SKM-1 treated with dmso at 0.1 percent for 144 hours (cell line): ENCODE results near the gene PM20D1.

Experiments
- DNase-seq: peaks from one replicate; lab custom pipeline; 2025; ENCODE audit not compliant: unreplicated experiment; lab: John Stamatoyannopoulos, UW

Gene PM20D1

DNA sequence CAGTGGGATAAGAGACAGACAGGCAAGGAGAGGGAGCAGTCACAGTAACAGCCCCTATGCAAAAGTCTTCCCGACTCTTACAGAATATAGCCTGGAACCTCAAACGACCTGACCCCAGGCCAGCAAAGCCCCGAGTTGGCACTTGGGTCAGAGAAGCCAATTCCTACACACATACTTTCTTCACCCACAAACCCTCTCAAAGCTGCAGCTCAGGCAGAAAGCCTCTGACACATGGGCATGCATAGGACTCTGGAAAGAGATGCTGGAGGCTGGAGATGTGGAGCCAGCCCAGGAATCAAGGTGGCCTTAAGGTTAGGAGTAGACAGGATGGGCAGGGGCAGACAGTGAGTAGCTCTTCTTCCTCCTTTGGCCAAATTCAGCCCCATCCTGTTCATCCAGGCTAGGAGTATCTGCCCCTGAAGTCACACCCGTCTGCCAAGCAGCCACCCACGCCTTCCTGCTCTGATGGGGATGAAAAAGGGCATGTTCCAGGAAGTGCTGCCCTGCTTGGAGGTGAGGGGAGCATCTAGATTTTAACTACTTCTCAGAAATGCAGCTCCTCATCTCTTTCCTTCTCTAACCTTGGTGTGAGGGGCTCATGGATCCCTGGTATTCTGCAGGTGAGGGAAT is 44.7 kb downstream of the PM20D1 start:
- DNase-seq: no peak

DNA sequence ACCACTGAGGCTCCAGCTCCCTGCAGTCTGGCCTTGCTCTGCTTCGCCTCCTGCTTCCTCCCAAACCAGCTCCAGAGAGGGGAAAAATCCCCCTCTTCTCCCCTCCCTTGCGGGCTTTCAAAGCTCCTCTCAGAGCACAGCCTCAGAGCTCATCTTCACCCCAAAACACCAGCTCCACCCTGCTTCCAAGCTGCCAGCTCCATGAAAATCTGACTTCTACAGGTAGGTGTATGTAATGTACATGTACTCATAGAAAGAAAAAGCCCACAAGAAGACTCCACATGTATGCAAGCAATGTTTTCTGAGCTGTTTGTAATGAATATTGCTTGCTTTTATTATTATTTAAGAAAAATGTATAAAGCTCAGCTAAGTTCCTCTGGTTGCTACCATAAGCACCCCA is 45.3 kb downstream of the PM20D1 start:
- DNase-seq: no peak

DNA sequence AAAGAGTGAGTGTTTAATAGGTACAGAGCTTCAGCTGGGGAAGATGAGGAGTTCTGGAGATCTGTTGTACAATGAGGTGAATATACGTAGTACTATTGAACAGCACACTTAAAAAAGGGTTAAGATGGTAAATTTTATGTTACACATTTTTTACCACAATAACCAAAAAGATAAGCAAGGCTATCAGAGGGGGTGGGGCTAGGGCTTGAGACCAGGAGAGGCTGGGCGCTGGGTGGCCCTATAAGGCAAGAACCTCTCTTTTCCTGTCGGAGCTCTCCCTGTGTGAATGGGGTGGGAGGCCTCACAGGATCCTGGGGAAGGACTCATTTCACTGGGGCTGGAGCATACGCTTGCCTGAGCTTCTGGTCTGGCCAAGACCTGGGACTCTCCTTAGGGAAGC is 45.9 kb downstream of the PM20D1 start:
- no peak for DNase-seq

DNA sequence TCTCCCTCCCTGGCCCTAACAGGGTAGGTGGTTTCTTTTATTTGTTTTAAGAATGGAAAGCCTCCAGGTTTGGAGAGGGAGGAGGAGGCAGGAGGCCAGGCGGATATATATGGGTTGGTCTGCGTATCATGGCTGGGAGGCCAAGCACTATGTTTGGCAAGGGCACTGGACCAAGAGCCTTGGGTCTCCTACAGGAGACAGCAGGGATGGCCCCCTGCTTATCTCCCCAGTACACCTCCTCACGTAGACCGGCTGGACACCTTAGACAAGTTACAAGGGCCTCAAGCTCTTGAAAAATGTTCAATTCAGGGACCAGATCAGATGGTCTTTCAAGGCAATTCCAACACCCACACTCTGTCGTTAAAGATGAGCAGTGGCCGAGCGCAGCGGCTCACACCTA is 47.9 kb downstream of the PM20D1 start:
- no peak for DNase-seq

DNA sequence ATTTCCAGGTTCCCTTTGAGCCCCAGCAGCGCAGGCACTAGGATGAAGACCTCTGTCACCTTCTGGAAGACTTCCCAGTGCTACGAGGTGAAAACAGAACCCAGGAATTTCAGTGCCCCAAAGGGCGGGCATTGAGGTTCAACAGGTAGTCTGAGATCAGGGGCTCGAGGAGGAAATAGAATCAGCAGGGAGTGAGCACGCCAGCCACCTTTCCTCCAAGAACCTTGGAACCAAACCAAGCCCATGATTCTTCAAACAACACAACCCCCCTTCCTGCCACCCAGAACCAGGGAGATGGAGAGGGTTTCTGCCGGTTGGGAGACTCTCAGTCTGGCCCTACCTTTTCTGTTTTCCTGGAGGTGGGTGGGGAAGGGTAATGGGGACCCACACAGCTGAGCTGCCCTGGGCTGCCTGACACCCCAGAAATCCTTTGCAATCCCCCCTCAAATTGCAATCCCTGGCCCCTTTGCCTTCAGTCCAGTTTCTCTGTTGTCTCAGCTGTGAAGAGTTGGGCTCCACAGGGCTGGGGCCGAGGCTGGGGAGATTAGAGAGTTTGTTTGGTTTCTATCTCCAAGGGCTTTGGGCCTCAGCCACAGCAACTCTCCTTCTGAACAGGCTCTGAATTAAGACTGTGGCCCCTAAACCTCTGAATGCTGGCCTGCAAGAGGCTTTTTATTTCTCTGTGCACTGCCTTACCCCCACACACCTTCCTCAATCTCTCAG is 48.8 kb downstream of the PM20D1 start:
- no peak for DNase-seq

DNA sequence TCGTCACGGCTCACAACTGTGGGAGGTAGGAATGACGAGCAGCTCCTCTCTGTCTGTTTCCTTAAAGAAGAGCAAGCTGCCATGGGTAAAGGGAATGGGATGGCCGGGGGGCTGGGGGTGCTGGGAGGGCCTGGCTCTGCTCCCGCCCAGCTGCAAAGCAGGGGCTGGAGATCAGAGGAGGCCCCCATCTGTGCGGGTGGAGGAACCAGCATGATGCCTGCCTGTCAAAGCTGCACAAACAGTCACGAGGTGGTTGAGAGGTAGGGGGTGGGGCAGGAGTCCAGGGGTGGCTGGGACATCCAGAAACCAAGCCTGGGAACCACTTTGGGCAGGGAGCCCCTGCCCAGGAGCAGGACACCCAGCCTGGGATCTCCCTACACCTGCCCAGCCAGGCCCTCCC is 49.5 kb downstream of the PM20D1 start:
- DNase-seq: no peak

DNA sequence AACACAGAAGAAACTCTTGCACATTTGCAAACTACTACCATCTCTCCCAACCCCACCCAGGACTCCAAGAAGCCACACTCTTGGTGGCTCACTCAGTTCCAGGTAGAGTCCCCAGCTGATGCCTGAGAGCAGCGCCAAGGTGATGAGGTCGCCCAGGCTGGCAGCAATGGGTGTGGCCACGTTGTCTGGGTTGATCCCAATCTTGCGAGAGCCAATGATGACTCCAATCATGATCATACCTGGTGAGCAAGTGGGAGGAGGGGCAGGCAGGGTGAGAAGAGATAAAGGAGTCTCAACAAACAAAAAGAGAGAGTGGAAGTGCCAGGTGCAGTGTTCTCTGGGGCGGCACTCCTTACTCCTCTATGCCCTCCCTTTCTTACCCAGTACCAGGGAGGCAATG is 51.4 kb downstream of the PM20D1 start:
- no peak for DNase-seq

DNA sequence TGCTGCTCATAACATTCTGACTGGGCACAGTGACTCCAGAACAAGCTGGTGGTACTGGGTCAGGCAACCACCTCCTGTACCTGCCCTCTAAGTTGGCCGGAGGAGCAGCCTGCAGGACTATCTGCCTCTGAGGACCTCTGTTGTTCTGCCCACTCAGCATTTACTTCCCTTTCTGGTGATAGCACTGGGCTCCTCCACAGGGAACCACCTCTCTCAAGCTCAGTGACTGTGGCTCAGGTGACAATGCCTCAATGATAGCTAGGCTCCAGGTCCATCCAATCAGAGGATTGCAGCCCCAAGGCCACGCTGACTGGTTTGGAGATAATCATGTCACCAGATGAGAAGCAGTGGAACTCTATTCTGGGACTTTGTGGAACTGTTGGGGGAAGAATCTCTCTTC is 52.8 kb downstream of the PM20D1 start:
- DNase-seq: no peak

DNA sequence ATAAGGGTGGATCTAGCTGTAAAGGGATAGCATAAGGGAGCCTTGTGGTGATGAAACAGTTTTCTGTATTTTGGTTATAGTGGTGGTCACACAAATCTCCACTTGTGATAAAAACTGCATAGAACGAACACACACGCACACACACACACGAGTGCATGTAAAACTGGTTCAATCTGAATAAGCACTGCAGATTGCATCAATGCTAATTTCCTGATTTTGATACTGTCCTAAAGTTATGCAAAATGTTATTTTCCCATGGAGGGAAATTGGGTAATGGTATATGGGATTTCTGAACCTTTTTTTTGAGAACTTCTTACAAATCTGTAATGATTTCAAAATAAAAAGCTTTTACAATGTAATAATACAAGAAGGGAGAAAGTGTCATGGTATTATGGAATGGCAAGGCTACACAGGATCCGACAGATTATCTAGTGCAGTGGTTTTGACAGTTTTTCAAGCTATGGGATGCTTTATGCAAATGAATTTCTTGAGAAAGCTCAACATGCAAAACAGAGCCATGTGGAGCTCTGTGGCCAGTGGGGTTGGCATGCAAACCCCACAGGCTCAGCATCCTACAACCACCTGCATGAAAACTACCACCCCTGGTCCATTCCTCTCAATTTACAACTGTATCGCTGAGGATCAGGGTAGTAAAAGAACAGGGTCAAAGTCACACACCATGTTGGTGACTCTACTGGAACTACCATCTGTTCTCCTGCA is 55.8 kb downstream of the PM20D1 start:
- DNase-seq: no peak

DNA sequence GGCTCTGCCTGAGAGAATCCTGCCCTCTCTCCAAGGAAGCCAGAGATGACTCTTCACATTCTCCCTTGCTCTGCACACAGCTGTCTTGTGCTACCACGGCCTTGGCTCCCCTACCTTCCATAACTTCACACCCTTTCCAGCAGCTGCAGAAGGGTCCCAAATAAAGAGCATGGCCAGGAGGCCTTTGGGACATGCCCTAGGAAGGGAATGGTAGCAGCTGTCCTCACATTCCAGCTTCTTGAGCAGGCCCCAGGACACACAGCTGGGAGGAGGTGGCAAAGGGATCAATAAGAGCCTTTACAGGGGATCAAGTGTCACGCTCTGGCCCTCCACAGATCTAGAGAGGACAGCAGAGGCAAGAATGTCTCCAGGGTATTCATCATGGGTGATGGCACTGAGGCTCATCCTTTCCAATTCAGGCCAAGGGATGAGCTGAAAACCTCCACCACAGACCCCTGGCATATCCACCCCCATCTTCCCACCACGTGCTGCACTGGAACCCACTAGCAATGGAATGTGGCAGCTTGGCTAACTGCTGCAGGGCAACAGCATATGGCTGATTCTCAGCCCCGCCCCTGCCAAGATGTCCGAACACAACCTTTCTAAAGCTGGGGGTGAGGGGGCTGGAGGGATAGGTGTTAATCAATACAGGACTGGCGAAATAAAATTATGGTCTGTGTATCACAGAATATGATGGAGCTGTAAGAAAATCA is 56.8 kb downstream of the PM20D1 start:
- DNase-seq: no peak

DNA sequence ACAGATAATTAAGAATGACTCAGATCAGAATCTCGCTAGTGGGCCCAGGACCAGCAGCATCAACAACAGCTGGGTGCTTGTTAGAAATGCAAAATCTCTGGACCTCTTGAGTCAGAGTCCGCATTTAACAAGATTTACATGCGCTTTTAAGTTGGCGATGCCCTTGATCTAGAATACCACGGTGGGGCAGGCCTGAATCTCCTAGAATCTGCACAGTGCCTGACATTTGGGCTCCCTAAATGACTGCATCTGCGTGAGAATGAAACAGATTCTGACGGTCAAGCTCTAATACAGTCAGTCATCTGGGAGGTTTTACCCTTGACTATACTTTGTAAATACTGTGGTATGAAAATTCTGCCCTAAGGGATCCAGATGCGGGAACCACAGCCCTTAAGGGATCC is 57.5 kb downstream of the PM20D1 start:
- DNase-seq: no peak

DNA sequence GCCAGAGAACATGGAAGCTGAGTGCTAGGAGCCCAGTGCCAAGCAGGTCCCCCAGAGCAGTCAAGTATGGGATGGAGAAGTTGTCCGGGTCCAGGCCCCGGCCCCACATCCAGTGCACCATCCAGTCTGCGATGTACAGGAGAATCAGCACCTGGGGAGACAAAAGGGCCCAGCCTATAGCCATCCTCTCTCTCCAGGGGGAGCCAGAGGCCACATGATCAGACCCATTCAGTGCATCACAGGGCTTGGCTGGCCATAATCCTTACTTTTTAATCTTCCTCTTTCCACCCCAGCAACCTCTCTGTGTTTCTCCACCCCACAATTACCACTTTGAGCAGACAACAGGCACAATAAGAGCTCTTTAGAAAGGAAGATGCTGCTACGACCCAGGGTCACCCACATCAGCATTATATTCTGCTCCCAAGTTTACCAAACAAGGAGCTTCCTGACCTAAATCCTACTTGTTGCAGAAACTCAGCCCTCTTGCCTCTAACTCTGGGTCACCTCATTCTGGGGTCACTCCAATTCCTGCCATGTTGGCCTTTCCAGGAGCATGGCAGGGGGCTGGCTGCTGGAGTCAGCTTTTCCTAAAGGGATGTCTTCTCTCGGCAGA is 58.3 kb downstream of the PM20D1 start:
- DNase-seq: peak; percentile 80

DNA sequence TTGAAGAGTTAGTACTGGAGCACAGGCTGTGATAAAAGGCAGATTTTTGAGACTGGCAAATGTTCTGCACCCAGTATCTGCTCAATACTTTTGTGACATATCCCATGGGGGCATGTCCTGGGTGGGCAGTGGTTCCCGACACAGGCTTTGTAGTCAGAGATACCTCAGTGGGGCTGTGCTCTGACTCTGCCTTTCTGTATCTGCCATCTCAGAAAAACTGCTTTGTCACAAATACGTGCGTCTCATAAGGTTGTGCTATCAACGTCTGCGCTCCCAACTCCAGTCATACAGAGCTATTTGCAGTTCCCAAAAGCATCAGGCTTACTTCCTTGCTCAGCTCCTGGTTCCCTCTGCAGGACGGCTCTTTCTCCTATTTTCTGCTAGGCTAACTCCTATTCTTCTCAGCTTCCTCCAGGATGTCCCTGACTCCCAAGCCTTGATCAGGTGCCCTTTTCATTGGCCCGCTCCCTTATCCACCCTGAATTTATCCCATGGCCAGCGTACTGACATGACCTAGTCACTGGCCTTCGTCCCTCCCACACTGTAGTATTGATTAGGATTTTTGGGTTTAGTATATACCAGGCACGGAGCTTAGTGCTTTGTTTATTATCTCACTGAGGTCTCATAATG is 62.5 kb downstream of the PM20D1 start:
- no peak for DNase-seq

DNA sequence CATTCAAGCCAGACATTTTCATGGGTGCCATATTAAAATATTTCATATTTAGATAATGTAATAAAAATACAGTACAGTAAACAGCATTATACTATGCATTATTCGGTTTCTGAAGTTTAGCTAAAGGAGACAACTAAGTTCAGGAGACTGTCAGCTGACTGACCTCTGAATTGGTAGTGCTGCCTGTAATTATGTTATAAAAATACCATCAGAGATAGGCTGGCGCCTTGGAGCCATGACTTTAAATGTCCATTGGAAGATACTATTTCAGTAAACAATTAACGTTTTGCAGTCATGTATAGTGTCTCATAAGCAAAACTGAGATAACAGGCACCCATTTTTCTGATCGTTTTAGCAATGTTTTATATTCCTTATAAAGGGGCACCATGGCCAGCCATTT is 63.3 kb downstream of the PM20D1 start:
- DNase-seq: no peak

DNA sequence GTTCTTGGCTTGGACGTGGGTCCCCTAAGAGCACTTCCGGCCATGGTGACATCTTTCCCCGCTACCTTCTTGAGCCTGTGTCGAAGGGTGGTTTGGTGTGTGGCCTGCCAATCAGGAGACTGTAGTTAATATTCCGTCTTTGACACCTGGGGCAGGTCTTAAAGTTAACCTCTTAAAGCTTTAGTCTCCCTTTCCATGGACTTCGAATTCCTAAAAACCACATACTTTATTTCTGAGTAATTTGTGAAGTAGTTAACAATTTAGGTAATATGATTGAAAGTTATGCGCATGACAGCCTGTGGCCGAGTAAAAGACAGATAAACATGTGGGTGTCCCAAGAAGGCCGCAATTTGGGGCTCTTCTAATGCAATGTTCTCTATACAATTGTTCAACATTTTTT is 64.5 kb downstream of the PM20D1 start:
- no peak for DNase-seq

DNA sequence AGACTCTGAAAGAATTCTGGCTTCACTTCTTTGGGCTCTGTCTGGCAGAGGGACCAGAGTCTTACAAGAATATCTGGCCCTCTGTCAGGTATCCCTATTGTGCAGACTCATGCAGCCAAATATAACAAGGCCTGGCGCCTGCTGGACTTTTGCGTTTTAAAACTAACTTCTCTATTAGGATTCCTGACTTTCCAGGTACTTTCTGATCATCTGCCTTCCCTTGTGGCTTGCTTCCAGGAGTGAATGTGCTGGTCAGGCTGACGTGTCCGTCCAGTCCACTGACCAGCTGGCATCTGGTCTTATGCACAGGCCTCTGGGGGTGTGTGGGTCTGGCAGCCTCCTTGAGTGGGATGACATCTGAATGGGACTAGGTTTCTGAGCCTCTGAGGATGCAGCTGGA is 66.0 kb downstream of the PM20D1 start:
- DNase-seq: no peak

DNA sequence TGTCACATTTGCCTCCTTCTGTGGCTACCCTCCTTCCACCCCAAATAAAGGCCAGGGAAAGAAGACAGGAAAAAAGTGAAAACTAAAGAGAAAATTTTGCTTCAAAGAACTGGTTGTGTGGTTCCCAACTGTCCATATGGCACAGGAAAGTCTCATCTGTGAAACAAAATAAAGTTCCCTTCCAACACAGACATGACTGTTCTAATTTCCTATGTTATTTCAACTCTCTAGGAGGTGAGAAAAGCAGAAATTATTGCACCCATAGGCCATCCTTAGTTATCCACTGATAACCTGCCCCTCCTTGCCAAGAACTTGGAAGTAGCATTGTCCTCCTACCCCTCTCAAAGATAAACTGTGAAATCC is 66.5 kb downstream of the PM20D1 start:
- no peak for DNase-seq

DNA sequence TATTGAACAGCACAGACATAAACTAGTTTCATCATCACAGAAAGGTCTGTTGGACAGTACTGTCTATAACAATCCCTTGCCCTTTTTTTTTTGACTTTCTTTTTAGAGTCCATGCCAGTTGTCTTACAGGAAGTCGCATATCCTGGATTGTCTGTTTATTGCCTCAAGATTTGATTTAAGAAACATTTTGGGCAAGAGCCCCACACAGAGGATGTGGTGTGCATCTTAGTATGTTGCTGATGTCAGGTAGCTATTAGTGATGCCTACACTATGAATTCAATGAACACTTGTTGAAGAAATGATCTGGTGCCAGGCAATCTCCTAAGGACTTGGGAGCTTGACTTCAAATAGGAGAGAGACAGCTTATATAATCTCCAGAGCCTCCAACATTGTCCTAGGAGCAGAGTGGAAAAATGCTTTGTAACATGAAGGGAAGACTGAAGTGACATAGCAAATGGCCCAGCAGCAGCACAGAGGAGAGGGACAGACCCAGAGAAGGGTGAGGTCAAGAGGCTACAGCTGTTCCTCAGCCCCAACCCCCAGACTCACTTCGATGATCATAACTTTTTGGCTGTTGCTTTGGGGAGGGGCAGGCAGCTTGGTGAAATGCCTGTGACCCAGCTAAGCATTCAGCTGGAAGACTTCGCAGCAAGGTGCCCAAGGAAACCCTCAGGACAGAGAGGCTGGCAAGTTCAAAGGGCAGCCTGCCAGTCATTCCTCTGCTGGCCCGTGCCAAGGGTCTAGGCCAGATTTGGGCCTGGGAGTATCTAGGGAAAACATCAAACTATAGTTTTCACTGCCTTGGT is 67.1 kb downstream of the PM20D1 start:
- no peak for DNase-seq

DNA sequence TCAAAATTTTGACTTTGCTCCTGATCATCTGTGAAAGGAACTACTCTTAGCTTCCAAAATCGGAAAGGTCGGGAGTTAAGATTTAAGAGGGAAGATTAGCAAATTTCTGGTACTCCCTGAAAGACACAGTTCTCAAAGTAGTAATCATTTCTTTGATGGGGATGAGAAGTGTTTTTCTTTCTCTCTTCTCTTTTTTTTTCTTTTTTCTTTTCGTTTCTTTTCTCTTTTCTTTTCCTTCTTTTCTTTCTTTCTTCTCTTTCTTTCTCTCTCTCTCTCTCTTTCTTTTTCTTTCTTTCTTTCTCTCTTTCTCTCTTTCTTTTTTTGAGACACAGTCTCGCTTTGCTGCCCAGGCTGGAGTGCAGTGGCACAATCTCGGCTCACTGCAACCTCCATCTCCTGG is 69.6 kb downstream of the PM20D1 start:
- no peak for DNase-seq
